Adipocyte (in vitro differentiated cells): ENCODE data around the gene WSCD1.
A peak's percentile ranks its signal among the peaks of the same experiment; 100 is the strongest.

Experiments used
- DNase-seq: peaks from one replicate; pipeline ENCODE4 v3.0.0-alpha.2; 2015; ENCODE audit warnings: low read depth
- H3K27me3 ChIP-seq: replicated peaks from 2 replicates; pipeline ENCODE4 v1.7.0; 2013; ENCODE audit warnings: mild to moderate bottlenecking, low read length, moderate library complexity; ENCODE audit not compliant: control insufficient read depth, insufficient read depth
- H3K36me3 ChIP-seq: 2 replicates; pipeline ENCODE4 v1.7.0; 2013; ENCODE audit warnings: low read length, mild to moderate bottlenecking, moderate library complexity; ENCODE audit not compliant: control insufficient read depth, insufficient read depth, severe bottlenecking
- H3K4me1 ChIP-seq: 2 replicates; pipeline ENCODE4 v1.7.0; 2013; ENCODE audit warnings: mild to moderate bottlenecking, low read length, moderate library complexity; ENCODE audit not compliant: control insufficient read depth, insufficient read depth
- H3K4me3 ChIP-seq: 2 replicates; pipeline ENCODE4 v1.7.0; 2013; ENCODE audit warnings: mild to moderate bottlenecking, low read length, moderate library complexity
- H3K9ac ChIP-seq: 2 replicates; pipeline ENCODE4 v1.7.0; 2013; ENCODE audit warnings: mild to moderate bottlenecking, low read length, moderate library complexity
- H3K9me3 ChIP-seq: 2 replicates; pipeline ENCODE4 v1.7.0; 2013; ENCODE audit warnings: mild to moderate bottlenecking, low read length, moderate library complexity; ENCODE audit not compliant: control insufficient read depth

The WSCD1 gene

DNA sequence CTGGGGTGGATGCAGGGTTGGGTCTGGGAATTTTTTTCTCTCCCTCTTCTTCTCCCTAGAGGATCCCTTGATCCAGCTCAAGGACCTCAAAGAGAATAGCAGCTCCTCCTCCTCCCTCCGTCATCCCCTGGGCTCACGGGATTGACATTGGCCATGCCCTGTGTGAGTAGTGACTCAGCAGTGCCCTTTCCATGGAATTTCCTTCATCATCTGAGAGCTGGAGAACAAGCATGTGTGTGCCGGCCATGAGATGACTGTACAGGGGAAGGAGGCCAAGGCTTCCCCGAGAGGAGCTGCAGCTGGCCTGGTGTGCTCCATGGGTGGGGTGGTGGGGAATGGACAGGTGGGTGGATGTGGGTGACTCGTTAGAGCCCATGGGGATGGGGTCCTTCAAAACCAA, 8.9 kb upstream of the WSCD1 start:
- peaks cover 40% of the 10 kb centered on the region for H3K27me3 ChIP-seq
- H3K4me3 ChIP-seq = no peak overlapping the region
- no peaks in the 10 kb centered on the region for H3K4me1 ChIP-seq
- no peaks in the 10 kb centered on the region for H3K9me3 ChIP-seq
- H3K9ac ChIP-seq = no peak overlapping the region
- H3K36me3 ChIP-seq = no peaks in the 10 kb centered on the region
- peak; percentile 95 for DNase-seq

DNA sequence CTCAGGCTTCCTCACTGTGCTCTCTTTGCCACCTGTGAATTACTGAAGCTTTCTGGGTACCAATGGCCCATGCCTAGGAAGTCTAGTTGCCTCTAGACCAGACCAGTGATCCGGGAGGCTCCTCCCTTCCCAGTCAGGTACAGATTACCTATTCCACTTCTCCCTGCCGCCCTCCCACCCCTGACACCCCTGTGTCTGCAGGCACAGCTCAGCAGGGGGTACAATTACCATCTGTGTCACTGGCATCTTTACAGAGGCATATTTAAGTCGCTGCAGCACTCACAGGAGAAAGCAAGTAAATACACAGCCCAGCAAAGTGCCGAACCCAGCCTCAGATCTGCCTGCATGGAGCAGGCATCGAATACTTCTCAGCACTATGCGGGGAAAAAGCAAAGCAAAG, 5.3 kb upstream of the WSCD1 start:
- H3K4me1 ChIP-seq = no peaks in the 10 kb centered on the region
- H3K9ac ChIP-seq = no peak overlapping the region
- DNase-seq = no peak
- H3K27me3 ChIP-seq = peaks cover 43% of the 10 kb centered on the region
- no peak overlapping the region for H3K4me3 ChIP-seq
- no peaks in the 10 kb centered on the region for H3K36me3 ChIP-seq
- no peaks in the 10 kb centered on the region for H3K9me3 ChIP-seq

DNA sequence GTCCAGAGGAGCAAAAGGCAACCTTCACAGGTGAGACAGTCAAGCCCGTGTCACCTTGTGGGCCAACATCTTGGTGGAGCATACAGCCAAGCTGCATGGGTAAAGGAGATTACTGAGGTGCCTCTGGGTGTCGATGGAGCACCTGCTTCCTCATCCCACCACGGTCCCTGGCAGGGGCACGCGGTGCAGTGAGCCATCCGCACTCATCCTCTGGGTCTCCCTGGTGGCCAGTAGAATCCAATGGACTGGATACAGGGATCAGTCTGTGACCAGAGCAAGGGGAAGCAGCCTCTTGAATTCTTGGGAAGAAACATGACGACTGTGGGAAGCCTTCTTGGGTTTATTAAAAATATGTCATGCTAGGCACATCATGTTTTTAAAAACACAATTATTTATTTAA, 4.8 kb upstream of the WSCD1 start:
- no peak overlapping the region for H3K9ac ChIP-seq
- H3K36me3 ChIP-seq = no peaks in the 10 kb centered on the region
- H3K4me3 ChIP-seq = no peak overlapping the region
- H3K4me1 ChIP-seq = no peaks in the 10 kb centered on the region
- H3K27me3 ChIP-seq = peaks cover 43% of the 10 kb centered on the region
- DNase-seq = no peak
- no peaks in the 10 kb centered on the region for H3K9me3 ChIP-seq

DNA sequence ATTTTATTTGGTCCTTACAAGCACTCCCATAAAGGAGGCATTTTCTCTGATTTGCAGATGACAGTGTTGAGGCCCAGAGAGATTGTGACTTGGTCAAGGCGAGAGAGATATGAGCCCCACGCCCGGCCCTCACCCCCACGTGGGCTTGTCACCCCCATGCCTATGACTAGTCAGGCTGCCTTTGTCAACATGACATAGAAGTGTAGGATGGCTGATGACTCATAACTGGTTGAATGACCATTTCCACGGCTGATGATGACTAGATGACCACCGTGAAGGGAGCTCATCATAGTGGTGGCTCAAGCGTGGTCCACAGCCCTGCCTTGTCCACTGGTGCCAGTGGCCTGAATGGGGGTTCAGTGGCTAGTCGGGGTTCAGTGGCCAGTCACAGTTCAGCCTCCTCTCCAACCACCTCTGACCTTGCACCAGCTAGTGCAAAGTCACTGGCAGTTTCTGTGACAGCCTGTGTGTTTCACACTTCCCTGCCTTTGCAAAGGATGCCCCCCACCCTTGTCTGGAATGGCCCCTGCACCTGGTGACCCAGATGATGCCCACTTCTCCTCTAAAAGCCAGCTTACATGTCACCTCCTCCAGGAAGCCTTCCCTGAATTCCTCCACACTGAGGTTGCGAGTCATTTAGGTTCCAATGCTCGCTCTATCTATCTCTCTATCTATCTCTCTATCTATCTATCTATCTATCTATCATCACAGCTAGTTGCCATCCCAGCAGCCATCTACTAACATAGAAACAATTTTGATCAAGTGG, 3.8 kb upstream of the WSCD1 start:
- peaks cover 49% of the 10 kb centered on the region for H3K27me3 ChIP-seq
- H3K36me3 ChIP-seq = no peaks in the 10 kb centered on the region
- no peak overlapping the region for H3K4me3 ChIP-seq
- H3K9ac ChIP-seq = no peak overlapping the region
- DNase-seq = no peak
- peaks cover 3% of the 10 kb centered on the region for H3K4me1 ChIP-seq
- no peaks in the 10 kb centered on the region for H3K9me3 ChIP-seq

DNA sequence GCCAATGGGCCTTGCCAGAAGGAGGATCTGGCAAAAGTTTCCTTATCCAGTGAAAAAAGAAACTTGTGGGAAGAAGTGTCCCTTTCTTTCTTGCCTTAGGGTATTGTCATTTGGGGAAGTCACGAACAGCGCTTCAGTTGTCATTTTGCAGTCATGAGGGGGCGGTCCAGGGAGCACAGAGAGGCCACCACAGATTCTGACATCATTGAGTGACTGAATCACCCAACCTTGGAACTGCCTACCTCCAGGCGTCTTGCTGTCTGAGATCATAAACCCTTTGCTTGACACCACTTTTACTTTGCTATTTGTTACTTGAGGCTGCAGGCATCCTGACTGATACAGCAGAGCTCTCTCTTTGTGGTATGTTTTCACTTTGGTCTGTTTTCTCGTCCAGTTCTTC, 3.1 kb upstream of the WSCD1 start:
- H3K27me3 ChIP-seq = peaks cover 55% of the 10 kb centered on the region
- no peak overlapping the region for H3K4me3 ChIP-seq
- H3K4me1 ChIP-seq = peaks cover 3% of the 10 kb centered on the region
- no peak overlapping the region for H3K9ac ChIP-seq
- no peaks in the 10 kb centered on the region for H3K9me3 ChIP-seq
- no peak for DNase-seq
- no peaks in the 10 kb centered on the region for H3K36me3 ChIP-seq

DNA sequence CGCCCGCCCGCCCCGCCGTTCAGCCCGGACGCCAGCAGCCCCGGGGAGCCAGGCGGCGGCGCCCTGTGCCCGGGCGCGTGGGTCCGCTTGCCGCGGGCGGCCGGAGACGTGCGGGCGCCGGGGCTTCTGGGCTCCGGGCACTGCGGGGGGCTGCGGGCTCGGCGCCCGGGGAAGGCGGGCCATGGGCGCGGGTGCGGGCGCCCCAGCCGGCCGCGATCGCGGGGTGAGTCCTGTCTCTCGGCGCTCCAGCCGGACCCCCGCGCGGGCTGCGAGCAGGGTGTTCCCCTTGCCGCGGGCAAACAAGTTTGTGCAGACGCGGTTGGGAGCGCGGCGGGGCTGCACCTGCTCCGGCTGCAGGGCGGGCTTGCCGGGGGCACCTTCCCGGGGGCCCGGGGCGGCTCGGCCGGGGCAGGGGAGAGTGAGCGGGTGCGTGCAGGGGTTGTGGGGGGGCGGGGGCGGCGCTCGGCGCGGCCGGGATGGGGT, 292 bp downstream of the WSCD1 start:
- peaks cover 51% of the 10 kb centered on the region for H3K27me3 ChIP-seq

DNA sequence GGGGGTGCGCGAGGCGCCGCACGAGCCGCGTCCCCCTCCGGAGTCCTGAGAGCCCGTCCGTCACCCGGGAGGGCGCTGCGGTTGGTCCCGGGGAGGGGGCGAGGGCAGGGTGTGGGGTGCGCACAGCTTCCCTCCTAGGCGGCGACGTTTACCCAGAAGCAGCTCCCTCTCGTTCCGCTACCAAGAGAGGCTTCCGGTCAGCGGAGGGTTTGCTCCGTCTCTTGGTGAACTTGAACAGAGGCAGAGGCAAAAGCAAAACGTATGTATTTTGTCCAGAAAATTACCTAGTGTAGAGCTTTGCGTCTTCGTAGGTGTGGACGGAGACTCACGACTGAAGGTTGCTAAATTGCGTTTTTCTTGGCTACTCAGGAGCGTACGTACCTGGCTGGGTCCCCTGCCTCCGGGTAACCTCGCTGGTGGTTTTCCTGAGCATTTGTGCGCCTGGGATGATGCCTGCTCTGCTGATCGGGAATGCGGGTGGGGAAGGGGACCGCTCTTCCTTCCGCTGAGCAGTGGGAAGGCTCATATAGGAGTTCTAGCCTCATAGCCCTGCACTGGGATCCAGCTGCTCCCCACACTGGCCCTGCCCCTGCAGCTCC, 833 bp downstream of the WSCD1 start:
- H3K9ac ChIP-seq = no peak overlapping the region
- DNase-seq = peak; percentile 64
- H3K4me1 ChIP-seq = peaks cover 3% of the 10 kb centered on the region
- peak overlapping the region; percentile 73 for H3K4me3 ChIP-seq
- H3K36me3 ChIP-seq = no peaks in the 10 kb centered on the region
- H3K27me3 ChIP-seq = peaks cover 56% of the 10 kb centered on the region
- H3K9me3 ChIP-seq = no peaks in the 10 kb centered on the region

More for the DNA sequence above, 292 bp downstream of the WSCD1 start:
- no peak for DNase-seq
- peak overlapping the region; percentile 73 for H3K4me3 ChIP-seq
- no peaks in the 10 kb centered on the region for H3K36me3 ChIP-seq
- H3K4me1 ChIP-seq = peaks cover 3% of the 10 kb centered on the region
- H3K9me3 ChIP-seq = no peaks in the 10 kb centered on the region
- H3K9ac ChIP-seq = no peak overlapping the region

DNA sequence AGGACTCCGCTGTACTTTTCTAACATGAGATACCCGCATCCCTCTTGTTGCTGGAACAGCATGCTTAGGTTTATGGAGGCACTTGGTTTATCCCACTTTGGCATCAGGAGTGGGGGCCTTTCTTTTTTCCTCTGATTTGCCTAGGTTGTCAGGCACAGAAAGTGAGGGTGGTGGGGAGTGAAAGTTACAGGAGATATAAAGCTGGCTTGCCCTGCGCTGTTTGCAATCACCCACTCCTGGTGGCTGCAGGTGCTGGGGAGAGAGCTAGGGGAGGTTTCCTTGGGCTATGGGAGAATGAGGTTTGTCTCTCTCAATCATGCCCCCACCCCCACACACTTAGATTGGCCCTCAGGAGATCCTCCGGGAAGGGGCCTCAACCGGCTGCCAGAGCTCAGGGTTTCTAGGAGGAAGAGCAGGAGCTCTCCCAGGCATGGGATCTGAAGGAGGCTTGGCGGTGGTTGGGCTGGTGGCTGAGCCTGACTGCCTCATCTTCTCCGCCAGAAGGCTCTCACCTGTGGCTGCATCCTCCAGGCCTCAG, 1.4 kb downstream of the WSCD1 start:
- Histone ChIP-seq H3K9ac (no peak overlapping the region), H3K27me3 (peaks cover 58% of the 10 kb centered on the region), H3K36me3 (no peaks in the 10 kb centered on the region), H3K9me3 (no peaks in the 10 kb centered on the region), H3K4me3 (no peak overlapping the region), H3K4me1 (peaks cover 3% of the 10 kb centered on the region)
- no peak for DNase-seq

DNA sequence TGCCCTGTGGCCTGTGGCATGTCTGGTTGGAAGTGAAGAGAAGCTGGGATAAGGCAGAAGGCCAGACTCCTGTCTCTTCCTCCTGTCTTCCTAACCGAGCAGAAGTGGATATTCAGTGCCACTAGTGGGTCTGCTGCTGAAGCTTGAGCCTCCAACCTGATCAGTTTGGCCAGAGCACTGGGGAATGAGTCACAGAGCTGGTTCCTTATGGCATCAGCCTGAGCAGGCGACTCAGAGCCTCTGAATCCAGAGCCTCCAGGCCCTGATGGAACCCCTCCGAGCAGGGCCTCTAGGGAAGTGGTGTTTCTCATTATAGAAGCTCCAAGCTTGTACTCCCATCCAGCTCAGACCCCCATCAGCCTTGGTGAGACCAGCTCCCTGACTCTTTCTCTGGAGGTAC, 2.0 kb downstream of the WSCD1 start:
- Histone ChIP-seq H3K9ac (no peak overlapping the region), H3K9me3 (no peaks in the 10 kb centered on the region), H3K4me1 (peaks cover 3% of the 10 kb centered on the region), H3K4me3 (no peak overlapping the region), H3K36me3 (no peaks in the 10 kb centered on the region), H3K27me3 (peaks cover 58% of the 10 kb centered on the region)
- DNase-seq = peak; percentile 58

DNA sequence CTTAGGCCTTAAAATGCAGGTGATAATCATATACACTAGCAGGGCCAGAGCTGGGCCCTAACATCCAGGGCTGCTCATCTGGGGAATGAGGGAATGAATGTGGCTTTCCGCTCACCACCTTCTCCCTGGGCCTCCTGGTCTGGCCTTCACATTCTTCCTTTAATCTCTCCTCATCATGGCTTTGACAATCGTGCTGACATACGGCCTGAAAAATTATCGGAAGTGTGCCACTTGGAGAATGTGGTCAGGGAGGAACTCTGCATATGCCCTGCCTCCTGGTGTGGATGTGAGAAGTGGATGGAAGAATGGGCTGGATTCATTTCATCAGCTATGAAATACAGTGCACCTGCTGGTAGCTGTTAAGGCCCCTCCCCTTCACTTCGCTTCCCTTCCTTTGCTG, 2.4 kb downstream of the WSCD1 start:
- H3K9me3 ChIP-seq = no peaks in the 10 kb centered on the region
- H3K27me3 ChIP-seq = peaks cover 56% of the 10 kb centered on the region
- no peak overlapping the region for H3K4me3 ChIP-seq
- peaks cover 3% of the 10 kb centered on the region for H3K4me1 ChIP-seq
- H3K36me3 ChIP-seq = no peaks in the 10 kb centered on the region
- H3K9ac ChIP-seq = no peak overlapping the region
- DNase-seq = no peak

DNA sequence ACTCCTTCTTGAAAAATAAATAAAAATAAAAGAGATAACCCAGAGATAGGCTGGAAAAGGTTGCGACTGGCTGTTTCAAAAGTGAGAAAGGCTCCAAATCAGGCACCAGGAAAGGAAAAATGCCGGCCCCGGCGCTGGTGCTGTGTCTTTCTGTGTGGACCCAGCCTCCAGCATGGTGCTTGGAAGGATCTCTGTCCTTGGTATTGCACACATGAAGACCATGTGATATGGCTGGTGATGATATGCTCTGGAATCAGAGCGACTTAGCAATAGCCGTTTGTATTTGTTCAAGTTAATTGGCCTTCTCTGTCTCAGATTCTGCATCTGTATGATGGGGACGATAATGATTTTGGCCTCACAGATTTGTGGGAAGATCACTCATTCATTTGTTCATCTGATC, 3.4 kb downstream of the WSCD1 start:
- no peak overlapping the region for H3K4me3 ChIP-seq
- H3K9me3 ChIP-seq = no peaks in the 10 kb centered on the region
- peaks cover 3% of the 10 kb centered on the region for H3K4me1 ChIP-seq
- no peak for DNase-seq
- H3K27me3 ChIP-seq = peaks cover 52% of the 10 kb centered on the region
- H3K36me3 ChIP-seq = no peaks in the 10 kb centered on the region
- no peak overlapping the region for H3K9ac ChIP-seq
